Measurements from ENCODE around the gene GOLGA5.

The GOLGA5 gene

GRCh38 chr14:92874962-92875661, 81.0 kb downstream of the GOLGA5 start:
- DNase-seq (ENCODE audit: extremely low read depth in 1 of 2, low read depth in 1 of 2), result no peak

DNA sequence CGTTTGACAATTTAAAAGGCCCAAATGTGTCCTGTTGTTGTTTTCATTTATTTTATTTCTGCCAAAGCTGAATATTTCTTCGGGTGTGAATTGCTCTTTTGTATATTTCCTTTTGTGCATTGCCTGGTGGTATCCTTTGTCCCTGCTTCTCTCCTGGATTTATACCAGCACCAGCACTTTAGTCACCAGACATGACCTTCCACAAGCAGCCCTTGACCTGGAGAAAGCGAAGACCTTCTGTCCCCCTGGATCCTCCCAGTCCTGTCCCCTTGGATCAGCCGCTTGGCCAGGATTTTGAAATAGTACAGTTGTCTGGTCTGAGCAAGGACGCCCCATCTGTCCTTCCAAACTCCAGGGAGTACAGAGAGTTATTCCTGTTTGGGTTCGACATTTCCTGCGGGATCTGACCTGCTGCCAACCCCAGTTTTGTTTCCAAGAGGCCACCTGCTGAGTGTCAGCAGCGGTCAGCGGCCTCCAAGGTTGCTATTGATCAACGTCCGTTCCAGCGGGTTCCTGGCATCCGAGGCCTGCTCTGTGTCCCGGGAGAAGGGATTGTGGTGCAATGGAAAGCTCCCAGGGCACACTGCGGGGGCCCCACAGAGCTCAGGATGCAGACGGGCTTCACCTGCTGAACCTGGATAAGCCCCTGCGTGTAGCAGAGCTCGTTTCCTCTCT, 83.8 kb downstream of the GOLGA5 start:
- no peak for DNase-seq (ENCODE audit: extremely low read depth in 1 of 2, low read depth in 1 of 2)

GRCh38 chr14:92880351-92880750, 86.2 kb downstream of the GOLGA5 start:
- no peak for DNase-seq (ENCODE audit: extremely low read depth in 1 of 2, low read depth in 1 of 2)

GRCh38 chr14:92880851-92881250, 86.7 kb downstream of the GOLGA5 start:
- DNase-seq (ENCODE audit: extremely low read depth in 1 of 2, low read depth in 1 of 2), result no peak

GRCh38 chr14:92883066-92883465, 89.0 kb downstream of the GOLGA5 start:
- DNase-seq (ENCODE audit: extremely low read depth in 1 of 2, low read depth in 1 of 2), result no peak

GRCh38 chr14:92884410-92884809, 90.3 kb downstream of the GOLGA5 start:
- DNase-seq (ENCODE audit: extremely low read depth in 1 of 2, low read depth in 1 of 2), result no peak

DNA sequence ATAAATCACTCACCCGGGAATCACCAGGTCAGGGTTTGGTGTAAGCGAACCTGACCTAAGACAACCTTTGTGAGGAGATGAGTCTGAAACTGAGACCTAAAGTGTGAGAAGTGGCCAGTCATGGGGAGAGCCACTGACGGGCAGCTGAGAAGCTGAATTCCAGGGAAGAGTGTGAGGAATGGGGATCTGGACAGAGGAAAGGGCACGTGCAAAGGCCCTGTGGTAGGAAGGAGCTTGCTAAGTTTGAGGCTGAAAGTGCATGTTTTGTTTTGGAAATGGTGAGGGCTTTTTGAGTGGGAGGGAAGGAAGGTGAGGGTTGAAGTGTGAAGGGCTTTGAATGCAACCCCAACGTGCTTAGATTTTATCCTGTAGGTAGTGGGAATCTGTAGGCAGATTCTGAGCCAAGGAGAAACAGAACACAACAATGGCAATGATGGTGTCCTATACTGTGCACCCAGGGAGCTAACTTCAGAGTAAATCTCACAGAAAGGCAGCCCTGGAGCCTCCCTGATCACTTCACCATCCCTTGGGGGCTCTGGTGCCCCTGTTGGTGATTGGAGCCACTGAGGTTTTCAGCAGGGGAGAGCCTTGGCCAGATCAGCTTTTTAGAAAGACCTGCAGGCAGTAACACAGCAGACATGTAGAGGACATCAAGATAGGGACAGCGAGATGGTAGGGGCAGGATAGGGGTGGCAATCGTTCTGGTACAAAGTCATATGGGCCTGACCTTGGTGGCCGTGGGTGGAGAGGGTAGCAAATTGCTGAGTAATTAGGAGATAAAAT, 91.4 kb downstream of the GOLGA5 start:
- no peak for DNase-seq (ENCODE audit: extremely low read depth in 1 of 2, low read depth in 1 of 2)

DNA sequence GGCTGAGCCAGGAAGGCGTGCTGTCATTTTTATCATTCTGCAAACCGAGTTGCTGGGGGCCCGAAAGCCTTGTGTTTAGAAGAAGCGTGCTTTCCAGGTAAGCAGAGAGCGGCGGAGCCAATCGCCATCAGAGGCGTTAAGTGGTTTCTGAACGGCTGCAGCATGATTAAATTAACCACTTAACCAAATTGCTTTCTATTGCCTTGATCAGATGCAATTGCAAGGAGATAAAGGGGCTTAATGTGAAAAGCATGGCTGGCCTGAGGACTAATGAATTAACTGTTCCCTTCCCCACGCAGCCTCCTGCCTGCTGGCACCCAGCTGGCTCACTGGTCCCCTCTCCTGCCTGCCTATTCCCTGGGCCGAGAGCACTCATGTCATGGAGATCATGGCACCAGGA, 92.2 kb downstream of the GOLGA5 start:
- no peak for DNase-seq (ENCODE audit: extremely low read depth in 1 of 2, low read depth in 1 of 2)

DNA sequence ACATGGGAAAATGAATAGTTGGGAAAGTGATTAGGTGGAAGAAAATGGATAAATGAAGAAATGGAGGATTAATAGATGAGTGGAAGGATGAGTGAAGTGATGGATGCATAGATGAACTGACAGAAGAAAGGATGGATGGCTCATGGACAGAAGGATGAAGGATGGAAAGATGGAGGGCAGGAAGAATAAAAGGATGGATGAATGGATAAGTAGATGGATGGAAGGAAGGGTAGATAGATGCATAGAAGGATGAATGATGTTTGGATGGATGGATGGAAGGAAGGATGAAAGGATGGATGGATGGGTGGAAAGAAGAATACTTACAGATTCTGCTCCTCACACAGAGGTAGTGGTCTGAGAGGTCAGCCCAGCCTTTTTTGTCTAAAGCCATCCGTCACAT, 93.1 kb downstream of the GOLGA5 start:
- DNase-seq (ENCODE audit: extremely low read depth in 1 of 2, low read depth in 1 of 2), result no peak

DNA sequence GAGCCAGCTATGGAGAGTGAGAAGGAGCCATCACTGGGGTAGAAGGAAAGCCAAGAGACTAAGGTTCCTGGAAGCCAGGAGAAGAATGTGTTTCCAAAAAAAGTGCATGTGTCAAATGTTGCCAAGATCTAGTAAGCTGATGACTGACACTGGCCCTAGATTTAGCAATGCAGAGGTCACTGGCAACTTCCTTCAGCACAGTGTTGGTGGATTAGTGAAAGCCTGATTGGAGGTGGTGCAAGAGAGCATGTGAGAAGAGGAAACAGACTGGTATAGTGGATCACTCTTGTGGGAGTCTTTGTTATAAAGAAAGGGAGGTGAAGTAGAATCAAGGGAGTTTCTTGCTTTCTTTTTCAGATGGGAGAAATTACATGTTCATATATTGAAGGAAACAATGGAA, 94.8 kb downstream of the GOLGA5 start:
- DNase-seq (ENCODE audit: extremely low read depth in 1 of 2, low read depth in 1 of 2), result no peak
